GM10266 (cell line): ENCODE results near the gene FEM1B.

Source experiments
- DNase-seq: peaks from one replicate; pipeline ENCODE4 v3.0.0; 2012; ENCODE audit errors: extremely low spot score
- TF ChIP-seq, protein P1 (sequence below): IDR thresholded peaks from 2 replicates; pipeline ENCODE4 v1.5.1; 2012; ENCODE audit warnings: mild to moderate bottlenecking, low read depth; ENCODE audit not compliant: control insufficient read depth, insufficient read depth; ENCODE audit errors: missing control alignments

The FEM1B gene

DNA sequence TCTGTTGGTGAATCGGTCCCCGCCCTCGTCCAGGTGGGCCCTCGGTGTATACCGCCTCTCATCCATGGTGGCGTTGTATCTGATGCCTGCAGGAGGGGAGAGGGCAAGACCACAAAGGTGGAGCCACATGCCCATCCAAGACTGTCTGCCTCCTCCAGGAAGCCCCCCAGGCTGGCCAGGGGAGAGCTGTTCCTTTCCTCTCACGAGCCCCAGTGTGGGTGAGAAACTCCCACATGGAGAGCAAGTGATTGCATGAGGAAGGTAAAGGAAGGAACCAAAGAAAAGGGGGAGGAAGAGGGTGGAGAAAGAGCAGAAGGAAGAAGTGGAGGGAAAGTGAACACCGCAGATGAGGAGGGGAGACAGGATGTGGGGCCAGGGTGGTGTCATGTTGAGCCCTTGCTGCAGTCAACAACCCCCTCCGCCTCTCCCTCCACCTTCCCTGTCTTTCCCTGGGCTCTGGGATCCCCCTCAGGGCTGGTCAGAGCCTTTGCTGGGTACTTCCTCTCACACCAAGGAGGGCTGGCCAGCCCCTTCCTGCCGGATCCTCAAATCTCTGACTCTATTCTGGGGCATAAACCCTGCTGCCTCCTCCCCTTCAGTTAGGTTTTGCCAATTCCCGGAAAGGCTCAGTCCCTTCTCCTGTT, 49.3 kb downstream of the FEM1B start:
- DNase-seq, result no peak
- TF ChIP-seq, protein P1, sequence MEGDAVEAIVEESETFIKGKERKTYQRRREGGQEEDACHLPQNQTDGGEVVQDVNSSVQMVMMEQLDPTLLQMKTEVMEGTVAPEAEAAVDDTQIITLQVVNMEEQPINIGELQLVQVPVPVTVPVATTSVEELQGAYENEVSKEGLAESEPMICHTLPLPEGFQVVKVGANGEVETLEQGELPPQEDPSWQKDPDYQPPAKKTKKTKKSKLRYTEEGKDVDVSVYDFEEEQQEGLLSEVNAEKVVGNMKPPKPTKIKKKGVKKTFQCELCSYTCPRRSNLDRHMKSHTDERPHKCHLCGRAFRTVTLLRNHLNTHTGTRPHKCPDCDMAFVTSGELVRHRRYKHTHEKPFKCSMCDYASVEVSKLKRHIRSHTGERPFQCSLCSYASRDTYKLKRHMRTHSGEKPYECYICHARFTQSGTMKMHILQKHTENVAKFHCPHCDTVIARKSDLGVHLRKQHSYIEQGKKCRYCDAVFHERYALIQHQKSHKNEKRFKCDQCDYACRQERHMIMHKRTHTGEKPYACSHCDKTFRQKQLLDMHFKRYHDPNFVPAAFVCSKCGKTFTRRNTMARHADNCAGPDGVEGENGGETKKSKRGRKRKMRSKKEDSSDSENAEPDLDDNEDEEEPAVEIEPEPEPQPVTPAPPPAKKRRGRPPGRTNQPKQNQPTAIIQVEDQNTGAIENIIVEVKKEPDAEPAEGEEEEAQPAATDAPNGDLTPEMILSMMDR, result no peak

DNA sequence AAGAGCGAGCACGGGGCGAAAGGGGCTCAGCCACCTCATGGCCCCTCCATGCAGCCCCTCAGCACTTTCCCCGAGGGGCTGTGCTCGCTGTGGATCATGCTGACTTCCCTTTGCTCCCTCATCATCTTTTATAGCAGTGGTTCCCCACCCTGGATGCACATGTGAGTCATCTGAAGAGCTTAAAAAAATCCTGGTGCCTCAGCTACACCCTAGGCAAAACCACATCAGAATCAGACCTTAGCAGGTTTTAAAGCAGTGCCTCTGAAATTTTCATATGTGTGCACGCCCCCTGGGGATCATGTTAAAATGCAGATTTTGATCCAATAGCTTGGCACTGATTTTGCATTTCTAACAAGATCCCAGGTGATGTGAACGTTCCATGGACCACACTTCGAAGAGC, 50.9 kb downstream of the FEM1B start:
- no peak for DNase-seq
- TF ChIP-seq, protein P1, result no peak

DNA sequence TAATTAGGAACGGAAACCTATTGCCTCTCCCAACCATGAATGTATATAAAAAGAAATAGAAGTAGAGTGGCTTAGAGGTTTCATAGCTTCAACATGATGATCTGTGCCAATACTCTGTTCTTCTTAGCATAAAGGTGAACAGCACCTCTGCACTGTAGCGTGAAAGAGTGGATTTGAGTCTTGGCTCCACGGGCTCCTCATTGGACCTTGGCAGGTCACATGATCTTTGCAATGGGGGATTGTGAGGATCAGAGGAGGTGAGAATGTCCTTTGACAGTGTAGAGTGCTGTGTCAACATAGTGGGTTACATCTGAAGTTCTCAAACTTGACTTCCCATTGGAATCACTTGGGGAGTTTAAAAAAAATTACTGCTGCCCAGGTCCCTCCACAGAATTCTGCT, 51.4 kb downstream of the FEM1B start:
- no peak for DNase-seq
- TF ChIP-seq, protein P1, result no peak

DNA sequence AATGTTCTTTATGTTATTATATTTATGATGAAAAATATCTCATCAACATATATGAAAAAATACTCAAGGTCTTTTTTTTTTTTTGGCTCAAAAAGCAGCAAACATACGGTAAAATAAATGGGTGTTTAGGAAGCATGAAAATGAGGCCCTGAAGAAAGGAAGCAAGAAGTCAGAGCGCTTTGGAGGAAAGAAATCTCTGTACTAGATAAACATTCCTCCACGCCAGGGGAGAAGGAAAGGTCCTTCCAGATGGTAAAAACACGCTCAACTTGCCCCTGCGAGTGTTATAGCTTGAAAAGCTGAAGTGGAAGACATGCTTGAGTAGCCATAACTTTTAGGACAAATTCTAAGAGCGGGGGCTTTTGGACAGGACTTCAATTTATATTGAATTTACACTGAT, 52.9 kb downstream of the FEM1B start:
- TF ChIP-seq, protein P1, result no peak
- no peak for DNase-seq

DNA sequence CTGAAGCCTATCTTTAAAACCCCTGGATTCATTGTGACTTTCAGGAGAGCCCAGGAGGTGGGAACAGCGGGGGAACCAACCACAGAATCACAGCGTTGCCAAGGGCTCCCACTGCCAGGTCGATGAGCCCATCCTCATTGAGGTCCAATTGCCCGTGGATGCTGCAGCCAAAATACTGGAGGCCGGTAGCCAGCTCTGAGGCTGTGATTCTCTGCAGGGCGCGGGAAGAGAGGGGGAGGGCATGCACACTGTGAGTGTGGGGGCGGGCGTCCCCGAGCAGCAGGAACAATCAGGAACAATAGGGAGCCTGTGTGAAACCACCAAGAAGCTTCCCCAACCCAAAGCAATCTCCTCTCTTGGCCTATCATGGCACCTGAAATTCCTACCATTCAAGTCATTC, 53.4 kb downstream of the FEM1B start:
- TF ChIP-seq, protein P1, result no peak
- DNase-seq, result no peak

DNA sequence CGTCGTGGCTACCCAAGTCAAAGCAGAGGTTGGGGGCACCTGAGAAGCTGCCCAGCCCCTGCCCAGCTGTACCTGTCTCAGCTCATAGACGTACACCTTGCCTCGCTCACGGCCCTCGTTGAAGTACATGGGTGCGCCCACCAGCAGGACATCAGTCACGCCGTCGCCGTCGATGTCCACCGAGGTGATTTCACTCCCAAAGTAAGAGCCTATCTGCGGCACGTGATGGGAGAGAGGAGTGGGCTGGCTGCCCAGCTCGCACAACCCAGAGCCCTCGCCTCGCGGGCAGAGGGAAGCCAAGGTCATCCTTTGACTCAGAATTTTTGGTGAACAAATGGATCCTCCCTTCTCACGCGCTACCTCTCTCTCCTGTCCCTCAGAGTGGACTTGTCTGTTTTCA, 54.7 kb downstream of the FEM1B start:
- TF ChIP-seq, protein P1, result no peak
- DNase-seq, result no peak

DNA sequence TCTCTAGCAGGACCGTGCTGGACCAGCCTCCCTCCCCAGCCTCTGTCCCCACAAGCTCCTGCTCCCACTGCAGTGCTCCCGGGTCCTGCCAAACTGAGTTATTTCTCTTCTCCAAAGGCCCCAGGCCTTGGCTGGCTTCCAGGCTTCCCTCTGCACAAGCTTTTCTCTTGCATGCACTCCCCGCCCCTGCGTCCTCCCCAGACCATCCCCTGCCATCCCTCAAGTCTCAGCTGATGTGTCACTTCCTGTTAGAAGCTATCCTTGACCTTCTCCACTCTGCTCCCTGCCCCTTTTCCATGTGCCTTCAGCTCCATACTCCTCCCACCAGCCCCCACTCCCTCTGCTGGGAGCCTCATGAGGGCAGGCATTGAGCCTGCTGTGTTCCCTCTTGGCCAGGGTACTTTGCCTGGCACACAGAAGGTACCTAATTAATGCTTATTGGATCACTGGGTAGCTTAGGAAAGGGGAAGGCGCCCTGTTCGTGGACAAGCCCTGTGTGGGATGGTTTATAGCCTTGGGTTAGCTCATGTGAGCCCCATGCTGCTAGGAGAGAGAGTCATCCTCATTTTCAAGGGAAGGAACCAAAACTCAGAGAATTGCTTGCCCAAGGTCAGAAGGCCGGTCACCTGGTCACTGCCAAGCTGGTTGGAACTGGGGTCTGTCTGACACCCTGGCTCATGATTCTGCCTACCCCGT, 56.4 kb downstream of the FEM1B start:
- TF ChIP-seq, protein P1, result no peak

More for the DNA sequence above, 56.4 kb downstream of the FEM1B start:
- DNase-seq, result no peak
